ENCODE data around the gene CLIC1.
A peak's percentile ranks its signal among the peaks of the same experiment; 100 is the strongest.

Gene CLIC1

GRCh38 chr6:31737991-31738979 lies 2.0 kb upstream of the CLIC1 start:
- peak; percentile 28 to 52 for DNase-seq (ENCODE audit: low read depth in 2 of 2)

GRCh38 chr6:31737315-31737990 lies 1.1 kb upstream of the CLIC1 start:
- DNase-seq (ENCODE audit: low read depth in 2 of 2) = no peak

GRCh38 chr6:31736768-31737314 lies 511 bp upstream of the CLIC1 start:
- DNase-seq (ENCODE audit: low read depth in 2 of 2) = no peak

- peak; percentile 29 to 43 for DNase-seq (ENCODE audit: low read depth in 2 of 2)
Observed at GRCh38 chr6:31734821-31735406, 1.4 kb downstream of the CLIC1 start.

GRCh38 chr6:31734247-31734820 lies 2.0 kb downstream of the CLIC1 start:
- no peak for DNase-seq (ENCODE audit: low read depth in 2 of 2)

- DNase-seq (ENCODE audit: low read depth in 2 of 2) = no peak
Observed at GRCh38 chr6:31733734-31734133, 2.6 kb downstream of the CLIC1 start.

GRCh38 chr6:31732029-31732428 lies 4.3 kb downstream of the CLIC1 start:
- DNase-seq (ENCODE audit: low read depth in 2 of 2) = no peak

- DNase-seq (ENCODE audit: low read depth in 2 of 2) = no peak
Observed at GRCh38 chr6:31730631-31731086, 5.7 kb downstream of the CLIC1 start.

DNA sequence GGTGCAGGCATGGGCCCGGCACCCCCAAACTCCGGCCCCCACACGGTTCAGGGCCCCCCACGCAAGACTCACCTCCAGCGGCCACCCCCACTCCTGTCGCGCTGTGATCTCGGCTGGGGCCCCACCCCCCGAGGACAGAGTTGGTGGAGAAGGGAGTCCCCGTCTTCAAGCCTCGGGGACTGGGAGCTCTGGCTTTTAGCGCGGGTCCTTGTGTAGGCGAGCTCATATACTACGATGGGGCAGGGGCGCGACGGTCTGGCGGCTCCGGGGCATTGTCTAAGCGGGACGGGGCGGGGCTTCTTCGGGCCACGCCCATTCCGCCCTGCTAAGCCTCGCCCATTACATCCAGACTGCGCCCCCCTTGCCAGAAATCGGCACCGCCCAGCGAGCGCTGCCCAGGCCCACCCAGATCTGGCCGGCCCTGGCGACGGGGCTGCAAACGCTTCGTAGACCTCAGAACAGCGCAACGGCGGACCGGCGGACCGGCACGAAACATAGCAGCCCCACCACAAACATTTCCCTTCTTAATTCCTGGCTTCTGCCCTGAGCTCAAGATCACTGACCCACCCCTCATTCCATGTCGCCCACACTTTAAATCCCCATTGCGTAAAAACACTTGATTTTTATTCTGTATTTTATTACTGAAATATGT lies 6.2 kb downstream of the CLIC1 start:
- DNase-seq (ENCODE audit: low read depth in 2 of 2) = peak; percentile 23 to 46

- DNase-seq (ENCODE audit: low read depth in 2 of 2) = peak; percentile 59 to 68
Observed at GRCh38 chr6:31729515-31729978, 6.8 kb downstream of the CLIC1 start.

DNA sequence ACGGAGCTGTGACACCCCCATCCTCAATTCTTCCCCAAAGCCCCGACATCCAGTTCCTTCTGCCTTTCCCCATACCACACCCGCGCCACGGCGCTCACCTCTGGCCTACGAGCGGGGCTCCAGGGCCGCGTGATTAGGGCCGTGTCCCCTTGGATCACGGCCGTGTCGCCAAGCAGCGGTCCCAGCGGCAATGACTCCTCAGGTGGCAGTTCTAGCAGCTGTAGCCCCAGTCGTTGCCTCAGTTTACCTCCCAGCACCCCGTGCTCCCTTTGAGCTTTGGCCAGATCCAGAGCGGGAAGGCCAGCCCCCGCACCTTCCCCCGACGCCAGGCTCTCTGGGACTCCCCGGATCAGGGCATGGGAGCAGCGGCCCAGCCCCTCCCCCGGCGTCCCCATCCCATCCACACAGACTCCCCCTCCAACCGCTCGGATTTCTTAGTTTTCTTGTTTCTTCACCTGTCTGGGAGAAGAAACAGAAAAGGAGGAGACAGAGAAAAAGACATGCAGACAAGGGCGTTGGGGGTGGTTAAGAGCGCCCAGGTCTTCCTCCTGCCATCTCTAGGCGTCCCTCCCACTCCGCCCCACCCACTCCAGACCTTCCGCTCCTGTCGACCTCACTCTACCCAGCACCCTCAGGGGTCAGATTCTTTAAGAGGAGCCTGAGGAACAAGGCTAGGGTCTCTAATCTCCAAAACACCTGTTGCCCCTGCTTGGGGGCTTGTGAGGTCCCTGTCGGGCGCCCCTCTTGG lies 7.4 kb downstream of the CLIC1 start, which contains the start of gene DDAH2:
DDAH2 (minus strand) TSS at position 533 of the 748 bp plus-strand sequence; CDS start at position 395, 138 bp downstream.
- DNase-seq (ENCODE audit: low read depth in 2 of 2) = no peak

DNA sequence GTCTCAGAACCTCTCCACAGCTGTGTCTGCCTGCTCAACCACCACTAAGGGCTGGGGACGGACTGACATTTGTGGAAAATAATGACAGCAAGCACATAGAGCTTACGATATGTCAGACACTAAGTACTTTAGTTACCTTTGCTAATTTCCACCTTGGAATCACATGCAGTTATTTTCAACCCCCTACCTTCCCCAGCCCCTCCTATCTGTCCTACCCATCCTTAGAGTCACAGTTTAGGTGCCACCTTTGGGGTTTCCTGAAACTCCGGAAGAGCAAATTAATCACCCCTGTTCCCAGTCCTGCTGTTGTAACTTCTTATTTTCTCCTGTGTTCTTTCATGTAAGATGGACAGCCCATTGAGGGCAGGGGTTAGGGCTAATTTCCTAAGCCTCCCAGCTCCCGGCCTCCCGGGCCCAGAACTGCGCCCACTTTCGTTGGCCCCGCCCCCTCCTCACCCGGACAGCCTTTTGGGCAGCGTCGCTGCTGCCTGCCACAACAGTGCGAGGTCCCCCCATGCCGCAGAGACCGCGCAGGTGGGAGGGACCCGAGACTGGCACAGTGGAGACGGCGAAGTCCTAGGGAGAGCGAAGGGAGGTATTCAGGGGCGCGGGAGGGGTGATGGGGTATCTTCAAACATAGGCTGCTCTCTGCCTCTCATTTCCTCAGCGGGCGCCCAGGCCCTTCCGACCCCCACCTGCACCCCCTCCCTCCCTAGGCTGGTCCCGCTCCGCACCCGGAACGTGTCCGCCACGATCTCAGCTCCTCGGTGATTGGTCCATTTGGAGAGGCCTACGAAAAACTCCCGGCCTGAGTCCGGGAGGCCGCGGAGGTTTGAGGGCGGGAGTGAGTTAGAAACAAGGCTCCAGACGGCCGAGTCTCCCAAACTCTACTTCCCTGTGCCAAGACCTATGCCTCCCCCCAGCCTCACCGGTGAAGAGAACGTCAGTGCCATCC lies 8.3 kb downstream of the CLIC1 start:
- DNase-seq (ENCODE audit: low read depth in 2 of 2) = no peak

DNA sequence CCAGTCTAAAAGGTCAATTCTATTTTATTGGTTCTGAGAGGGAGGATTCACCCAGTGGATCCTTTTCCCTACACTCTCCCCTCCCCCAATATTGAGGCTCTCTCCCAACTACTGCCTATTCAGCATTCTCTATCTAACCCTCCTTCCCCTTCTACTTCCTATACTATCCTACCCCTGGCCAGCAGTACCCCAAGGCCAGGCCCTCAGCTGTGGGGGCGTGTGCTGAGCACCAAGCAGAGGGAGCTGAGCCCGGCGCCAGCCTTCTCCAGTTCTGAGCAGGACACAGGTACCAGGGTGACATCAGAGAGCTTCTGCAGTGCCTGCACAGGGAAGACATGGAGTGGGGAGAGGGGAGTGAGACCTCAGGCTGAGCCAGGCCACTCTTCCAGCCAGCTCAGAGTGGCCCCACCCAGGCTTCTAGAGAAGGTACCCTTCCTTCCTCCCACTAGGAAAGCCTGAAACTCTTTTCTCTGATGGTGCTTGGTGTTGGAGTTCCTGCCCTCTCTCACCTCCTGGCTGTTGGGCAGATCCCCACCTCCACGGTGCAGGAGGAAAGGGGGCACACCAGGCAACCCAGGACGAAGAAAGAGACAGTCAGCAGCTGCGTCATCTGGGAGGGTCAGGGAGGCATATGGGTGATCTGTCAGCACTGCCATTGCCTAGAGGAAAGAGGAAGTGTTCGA lies 9.2 kb downstream of the CLIC1 start:
- DNase-seq (ENCODE audit: low read depth in 2 of 2) = no peak

- no peak for DNase-seq (ENCODE audit: low read depth in 2 of 2)
Observed at GRCh38 chr6:31725502-31726350, 10.6 kb downstream of the CLIC1 start.

DNA sequence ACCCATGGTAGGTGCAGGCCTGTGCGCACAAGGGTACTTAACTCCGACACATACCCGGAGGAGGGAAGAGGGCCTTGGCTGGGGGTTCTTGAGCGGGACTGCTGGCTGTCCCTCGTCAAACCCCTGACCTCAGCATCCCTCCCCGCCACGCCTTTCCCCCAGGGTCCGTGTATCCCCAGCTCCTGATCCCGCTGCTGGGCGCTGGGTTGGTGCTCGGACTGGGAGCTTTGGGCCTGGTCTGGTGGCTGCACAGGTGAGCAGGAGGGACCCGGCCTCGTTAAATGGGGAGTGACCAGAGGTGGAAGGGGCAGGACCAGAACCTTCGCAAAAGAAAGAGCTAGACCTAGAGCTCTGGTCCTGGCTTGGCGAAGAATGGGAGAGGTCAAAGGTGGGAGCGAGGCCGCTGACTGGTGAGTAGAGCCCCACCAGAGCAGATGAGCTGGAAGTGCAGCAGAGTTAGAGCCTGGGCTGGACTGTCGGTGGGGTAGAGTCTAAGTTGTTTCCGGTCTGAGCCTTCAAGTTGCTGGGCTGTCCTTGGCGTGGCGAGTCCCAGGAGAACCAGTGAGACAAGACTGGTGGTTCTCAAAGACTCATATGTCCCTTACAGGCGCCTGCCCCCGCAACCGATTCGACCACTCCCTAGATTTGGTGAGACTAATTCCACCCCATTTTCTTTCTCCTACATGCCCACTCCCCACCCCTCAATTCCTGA lies 12.2 kb downstream of the CLIC1 start:
- no peak for DNase-seq (ENCODE audit: low read depth in 2 of 2)

DNA sequence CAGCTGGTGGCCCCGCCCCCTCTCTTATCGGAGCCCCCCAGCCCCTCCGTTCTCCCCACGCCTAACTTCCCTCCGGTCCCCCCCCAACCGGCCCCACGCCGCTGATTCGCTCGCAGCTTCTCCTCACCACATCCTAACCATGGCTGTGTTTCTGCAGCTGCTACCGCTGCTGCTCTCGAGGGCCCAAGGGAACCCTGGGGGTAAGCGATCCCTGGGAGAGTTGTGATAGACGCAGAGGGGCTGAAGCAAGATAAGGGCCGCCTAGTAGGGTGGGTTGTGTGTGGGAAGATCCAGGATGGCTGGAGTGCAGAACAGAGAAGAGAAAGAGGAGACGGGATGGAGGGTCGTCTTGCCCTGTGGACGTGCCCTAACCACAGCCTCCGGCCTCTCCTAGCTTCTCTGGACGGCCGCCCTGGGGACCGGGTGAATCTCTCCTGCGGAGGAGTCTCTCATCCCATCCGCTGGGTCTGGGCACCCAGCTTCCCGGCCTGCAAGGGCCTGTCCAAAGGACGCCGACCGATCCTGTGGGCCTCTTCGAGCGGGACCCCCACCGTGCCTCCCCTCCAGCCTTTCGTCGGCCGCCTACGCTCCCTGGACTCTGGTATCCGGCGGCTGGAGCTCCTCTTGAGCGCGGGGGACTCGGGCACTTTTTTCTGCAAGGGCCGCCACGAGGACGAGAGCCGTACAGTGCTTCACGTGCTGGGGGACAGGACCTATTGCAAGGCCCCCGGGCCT lies 12.9 kb downstream of the CLIC1 start, which contains the start of gene MPIG6B:
MPIG6B (plus strand) TSS at position 129 of the 735 bp plus-strand sequence; CDS start at position 140, 11 bp downstream.
- DNase-seq (ENCODE audit: low read depth in 2 of 2) = no peak

Data from stimulated activated CD8-positive, alpha-beta memory T cell treated with anti-CD3 and anti-CD28 coated beads, Interleukin-15, amount 100 ng/mL, for 4 hours (primary cell).